GM12875 (cell line): ENCODE data around the gene SH3RF1.
"Not testable (repeated sequence)": the region's sequence is repeated elsewhere in the genome, so short reads cannot be mapped to it uniquely, and the experiment has no call there.

ENCODE experiments used
- H3K4me3 ChIP-seq: one replicate; pipeline ENCODE4 v1.5.1; 2011; ENCODE audit warnings: low read depth, low read length, control low read depth
- CTCF ChIP-seq: IDR thresholded peaks from 2 replicates; pipeline ENCODE4 v1.5.1; 2011; ENCODE audit warnings: low read depth, mild to moderate bottlenecking, control low read depth, inconsistent platforms, low read length, moderate library complexity, borderline replicate concordance; ENCODE audit not compliant: insufficient read depth

SH3RF1 gene

GRCh38 chr4:169184686-169185085 is 86.1 kb downstream of the SH3RF1 start:
- H3K4me3 ChIP-seq, result no peak overlapping the region
- no peak for TF ChIP-seq CTCF

- no peak overlapping the region for H3K4me3 ChIP-seq
- no peak for TF ChIP-seq CTCF
Measured at GRCh38 chr4:169184236-169184635, 86.5 kb downstream of the SH3RF1 start.

- no peak for TF ChIP-seq CTCF
- H3K4me3 ChIP-seq, result no peak overlapping the region
Measured at GRCh38 chr4:169183581-169183980, 87.2 kb downstream of the SH3RF1 start.

- TF ChIP-seq CTCF, result no peak
- H3K4me3 ChIP-seq, result no peak overlapping the region
Measured at GRCh38 chr4:169179609-169180521, 90.9 kb downstream of the SH3RF1 start.

DNA sequence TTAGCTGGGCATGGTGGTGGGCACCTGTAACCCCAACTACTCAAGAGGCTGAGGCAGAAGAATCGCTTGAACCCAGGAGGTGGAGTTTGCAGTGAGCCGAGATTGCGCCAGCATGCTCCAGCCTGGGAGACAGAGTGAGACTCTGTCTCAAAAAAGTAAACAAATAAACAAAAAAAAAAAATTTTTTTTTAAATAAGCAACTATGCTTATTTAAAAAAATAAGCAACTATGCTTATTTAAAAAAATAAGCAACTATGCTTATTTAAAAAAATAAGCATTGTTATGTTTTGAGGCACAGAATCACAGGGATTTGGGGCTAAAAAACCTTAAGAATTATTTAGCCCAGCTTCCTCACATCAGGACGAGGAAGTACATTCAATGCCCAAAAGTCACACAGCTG is 92.7 kb downstream of the SH3RF1 start:
- H3K4me3 ChIP-seq, result not testable (repeated sequence)

GRCh38 chr4:169175476-169175875 is 95.3 kb downstream of the SH3RF1 start:
- no peak overlapping the region for H3K4me3 ChIP-seq
- TF ChIP-seq CTCF, result no peak

DNA sequence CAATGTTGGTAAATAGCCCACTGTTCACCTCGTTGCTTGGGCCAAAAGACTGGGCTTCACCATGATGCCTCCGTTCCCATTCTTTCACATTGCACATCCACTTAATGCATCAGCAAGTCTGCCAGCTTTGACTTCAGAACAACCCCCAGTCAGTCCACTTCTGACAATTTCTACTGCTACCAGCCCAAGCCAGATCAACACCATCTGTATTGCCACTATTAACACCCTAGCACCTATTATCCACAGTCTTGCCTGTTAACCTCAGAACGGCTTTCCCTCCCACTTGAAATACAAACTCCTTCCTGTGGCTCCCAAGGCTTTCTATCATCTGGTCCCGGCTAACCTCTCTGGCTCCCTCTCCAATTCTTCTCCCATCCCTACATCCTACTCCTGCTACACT is 95.7 kb downstream of the SH3RF1 start:
- no peak for TF ChIP-seq CTCF
- no peak overlapping the region for H3K4me3 ChIP-seq
